Astrocyte of the cerebellum (primary cell): Measurements from ENCODE around the gene EXD3.

Source experiments
- DNase-seq: peaks from one replicate; pipeline ENCODE4 v3.0.0-alpha.2; 2011; ENCODE audit warnings: low read depth
- H3K4me3 ChIP-seq: 2 replicates; pipeline ENCODE4 v1.5.1; 2011; ENCODE audit warnings: mild to moderate bottlenecking, low read depth, low read length, moderate library complexity
- in situ Hi-C: cut with HindIII; loops from 2 replicates; pipeline ENCODE4 v1.10.0; 2017; ENCODE audit warnings: low sequenced_read_pairs
- TF ChIP-seq, protein P1 (sequence below): IDR thresholded peaks from 2 replicates; pipeline ENCODE4 v1.5.1; 2012; ENCODE audit warnings: low read length, low read depth, moderate library complexity, mild to moderate bottlenecking; ENCODE audit errors: missing control alignments

The EXD3 gene

DNA sequence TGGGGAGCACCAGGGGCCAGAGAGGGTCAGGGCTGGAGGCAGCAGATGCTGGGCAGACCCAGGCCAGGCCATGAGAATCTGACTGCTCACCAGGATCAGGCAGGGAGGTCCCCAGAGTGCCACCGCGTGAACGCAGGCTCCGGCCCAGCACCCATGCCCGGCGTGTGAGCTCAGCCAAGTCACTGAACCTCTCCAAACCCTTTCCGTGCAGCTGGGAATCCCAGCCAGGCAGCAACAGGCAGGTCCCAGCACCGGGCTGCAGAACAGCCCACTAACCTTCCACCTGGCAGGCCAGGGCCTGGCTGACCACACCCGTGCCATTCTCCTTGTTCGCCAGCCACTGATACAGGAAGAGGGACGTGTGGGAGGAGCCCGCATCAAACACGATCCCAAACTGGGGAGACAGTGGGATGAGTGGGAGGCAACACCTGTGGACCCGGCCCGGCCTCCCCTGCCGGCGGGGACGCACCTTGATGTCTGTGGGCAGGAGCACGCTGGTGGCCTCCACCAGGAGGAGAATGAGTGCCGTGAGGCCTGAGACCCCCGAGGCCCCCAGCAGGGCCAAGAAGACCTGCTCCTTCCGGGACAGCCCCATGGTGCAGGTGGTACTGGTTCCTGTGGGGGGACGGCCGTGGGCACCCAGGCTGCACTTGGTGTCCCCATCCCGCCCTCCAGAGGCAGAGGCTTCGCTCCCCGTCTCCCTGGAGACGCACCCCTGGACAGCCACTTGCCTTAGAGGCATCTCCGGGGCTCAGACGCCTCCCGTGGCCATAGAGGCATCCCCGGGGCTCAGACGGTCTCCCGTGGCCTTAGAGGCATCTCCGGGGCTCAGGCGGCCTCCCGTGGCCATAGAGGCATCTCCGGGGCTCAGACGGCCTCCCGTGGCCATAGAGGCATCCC, 15.0 kb upstream of the EXD3 start:
- no peak for DNase-seq
- TF ChIP-seq, protein P1, sequence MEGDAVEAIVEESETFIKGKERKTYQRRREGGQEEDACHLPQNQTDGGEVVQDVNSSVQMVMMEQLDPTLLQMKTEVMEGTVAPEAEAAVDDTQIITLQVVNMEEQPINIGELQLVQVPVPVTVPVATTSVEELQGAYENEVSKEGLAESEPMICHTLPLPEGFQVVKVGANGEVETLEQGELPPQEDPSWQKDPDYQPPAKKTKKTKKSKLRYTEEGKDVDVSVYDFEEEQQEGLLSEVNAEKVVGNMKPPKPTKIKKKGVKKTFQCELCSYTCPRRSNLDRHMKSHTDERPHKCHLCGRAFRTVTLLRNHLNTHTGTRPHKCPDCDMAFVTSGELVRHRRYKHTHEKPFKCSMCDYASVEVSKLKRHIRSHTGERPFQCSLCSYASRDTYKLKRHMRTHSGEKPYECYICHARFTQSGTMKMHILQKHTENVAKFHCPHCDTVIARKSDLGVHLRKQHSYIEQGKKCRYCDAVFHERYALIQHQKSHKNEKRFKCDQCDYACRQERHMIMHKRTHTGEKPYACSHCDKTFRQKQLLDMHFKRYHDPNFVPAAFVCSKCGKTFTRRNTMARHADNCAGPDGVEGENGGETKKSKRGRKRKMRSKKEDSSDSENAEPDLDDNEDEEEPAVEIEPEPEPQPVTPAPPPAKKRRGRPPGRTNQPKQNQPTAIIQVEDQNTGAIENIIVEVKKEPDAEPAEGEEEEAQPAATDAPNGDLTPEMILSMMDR: no peak
- in situ Hi-C loops: no loop called here
- no peak overlapping the region for H3K4me3 ChIP-seq

DNA sequence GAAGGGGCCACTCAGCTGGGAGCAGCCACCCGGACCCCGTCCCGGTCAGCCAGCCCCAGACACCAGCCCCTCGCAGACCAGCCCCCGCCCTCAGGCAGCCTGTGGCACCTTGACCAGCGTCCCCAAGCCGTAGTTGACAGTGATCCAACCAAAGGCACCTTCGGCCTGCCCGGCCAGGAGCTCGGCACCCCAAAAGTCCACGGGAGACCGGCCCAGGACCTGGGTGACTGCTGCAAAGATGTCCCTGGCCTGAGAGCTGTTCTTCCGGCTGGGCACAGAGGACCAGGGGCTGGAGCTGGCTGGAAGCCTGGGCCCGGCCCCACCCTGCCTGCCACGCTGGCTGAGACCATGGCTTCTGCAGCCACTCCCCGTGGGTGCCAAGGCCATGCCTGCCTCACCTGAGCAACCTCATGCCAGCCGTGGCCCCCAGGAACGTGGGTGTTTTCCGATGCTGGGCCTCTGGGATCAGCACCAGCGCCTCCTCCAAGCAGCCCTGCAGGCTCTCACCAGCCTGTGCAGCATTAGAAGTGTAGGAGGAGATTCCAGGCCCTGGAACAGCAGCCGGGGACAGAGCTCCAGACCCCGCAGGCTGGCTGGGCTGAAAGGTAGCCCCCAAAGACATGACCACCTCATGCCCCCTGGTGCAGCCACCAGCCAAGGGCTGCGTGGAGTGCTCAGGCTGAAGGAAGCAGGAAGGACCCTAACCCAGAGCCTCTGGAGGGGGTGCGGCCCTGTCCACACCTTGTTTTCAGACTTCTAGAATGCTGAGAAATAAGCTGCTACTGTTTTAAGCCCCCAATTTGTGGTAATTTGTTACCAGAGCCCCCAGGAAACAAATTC, 14.0 kb upstream of the EXD3 start:
- in situ Hi-C loops: no loop called here
- H3K4me3 ChIP-seq: no peak overlapping the region
- DNase-seq: no peak
- TF ChIP-seq, protein P1: no peak

DNA sequence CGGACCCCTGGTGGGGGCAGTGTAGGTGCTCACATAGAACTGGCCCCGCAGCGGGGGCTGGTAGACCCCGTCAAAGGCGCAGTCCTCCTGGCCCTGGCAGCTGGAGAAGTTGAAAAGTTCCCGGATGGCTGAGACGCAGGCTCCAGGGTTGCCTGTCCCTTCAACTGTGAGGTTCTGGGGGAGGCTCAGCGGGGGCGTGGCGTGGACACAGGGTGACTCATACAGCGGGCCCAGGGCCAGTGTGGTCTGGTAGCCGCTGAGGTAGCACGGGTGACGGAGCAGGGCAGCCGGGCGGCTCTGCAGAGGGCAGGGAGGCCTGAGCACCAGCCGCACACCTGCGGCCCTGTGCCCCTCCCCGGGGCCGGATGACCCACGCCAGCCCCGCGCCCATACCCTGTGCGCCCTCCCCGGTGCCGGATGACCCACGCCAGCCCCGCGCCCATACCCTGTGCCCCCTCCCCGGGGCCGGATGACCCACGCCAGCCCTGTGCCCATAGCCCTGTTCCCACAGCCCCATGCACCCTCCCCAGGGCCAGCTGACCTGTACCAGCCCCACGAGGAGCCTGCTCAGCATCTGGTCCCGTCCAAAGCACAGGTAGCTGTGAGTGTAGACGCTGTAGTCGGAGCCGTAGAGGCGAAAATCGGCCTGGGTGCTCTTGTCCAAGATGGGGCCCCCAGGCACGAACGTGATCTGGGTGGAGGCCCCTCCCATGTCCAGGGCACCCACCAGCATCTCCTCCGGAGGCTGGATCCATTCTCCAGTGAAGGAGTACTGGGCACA, 13.2 kb upstream of the EXD3 start:
- TF ChIP-seq, protein P1: no peak
- in situ Hi-C loops: no loop called here
- peak; percentile 77 for DNase-seq
- no peak overlapping the region for H3K4me3 ChIP-seq

DNA sequence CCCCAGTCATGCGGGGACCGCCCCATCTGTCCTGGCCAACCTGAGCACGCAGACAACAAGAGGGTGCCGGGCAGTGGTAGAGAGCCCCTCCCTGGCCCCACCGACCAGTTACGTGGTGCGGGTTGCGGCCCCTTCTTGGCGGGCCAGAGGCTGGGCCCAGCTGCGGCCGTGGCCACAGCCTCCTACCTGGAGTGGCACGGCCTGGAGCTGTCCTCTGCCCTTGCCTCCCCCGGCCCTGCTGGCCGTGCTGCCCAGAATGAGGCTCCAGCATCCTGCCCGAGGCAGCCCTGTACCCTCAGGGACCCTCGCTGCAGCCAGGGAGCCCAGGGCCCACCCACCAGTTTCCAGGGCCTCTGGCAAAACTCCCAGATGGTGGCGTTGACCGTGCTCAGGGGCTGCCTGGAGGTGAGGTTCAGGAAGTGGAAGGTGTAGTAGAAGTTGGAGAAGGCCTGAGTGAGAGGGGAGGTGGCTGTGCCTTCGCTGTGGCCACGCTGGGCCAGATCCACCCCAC, 12.5 kb upstream of the EXD3 start:
- in situ Hi-C loops: no loop called here
- TF ChIP-seq, protein P1: no peak
- H3K4me3 ChIP-seq: no peak overlapping the region

DNA sequence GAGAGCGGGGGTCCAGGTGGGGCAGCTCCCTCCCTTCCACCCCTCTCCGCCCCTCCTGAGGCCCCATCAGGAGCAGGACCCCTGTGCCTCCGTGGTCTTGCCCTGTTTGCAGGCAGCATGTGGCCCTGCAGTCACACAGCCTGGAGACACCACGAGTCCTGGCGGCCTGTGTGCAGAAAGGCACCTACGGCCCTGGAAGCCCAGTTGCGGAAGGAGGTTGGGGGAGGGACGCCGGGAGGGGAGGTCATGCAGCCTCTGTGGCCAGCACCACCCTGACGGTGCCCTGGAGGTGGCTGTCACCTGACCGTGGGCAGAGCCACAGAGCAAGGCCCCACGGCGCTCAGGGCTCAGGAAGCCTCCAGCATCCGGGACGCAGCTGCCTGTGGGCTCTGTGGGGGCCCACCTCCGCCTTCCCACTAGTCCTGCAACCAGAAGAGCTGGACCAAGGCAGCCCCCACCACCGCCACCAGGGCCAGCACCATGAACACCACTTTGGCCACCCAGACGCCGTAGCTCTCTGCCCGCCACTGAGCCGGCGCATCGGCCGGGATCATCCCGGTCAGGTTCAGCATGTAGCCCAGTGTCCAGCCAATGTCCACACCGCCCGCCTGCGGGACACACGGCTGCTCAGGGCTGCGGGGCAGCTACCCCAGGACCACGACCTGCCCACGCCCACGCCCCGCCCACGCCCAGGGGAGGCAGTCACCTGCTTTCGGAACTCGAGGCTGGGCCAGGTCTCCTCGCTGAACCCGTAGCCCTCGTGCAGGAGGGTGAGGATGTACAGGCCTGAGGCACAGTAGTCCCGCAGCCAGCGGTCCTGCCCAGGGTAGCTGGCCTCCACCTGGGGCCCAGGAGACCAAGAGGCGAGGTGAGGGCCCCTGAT, 11.8 kb upstream of the EXD3 start:
- DNase-seq: no peak
- TF ChIP-seq, protein P1: no peak
- in situ Hi-C loops: no loop called here

More for the DNA sequence above, 12.5 kb upstream of the EXD3 start:
- no peak for DNase-seq

More for the DNA sequence above, 11.8 kb upstream of the EXD3 start:
- H3K4me3 ChIP-seq: no peak overlapping the region
